MCF 10A (cell line): ENCODE measurements around the gene GSC. TPM values are rescaled to one million over a fixed set of nuclear protein-coding genes. Genes with fewer than 3 reads are reported as not detected.

Experiments
- BruUV-seq: library from RNA; stranded (reverse); fragments of 400-500 nt; replicated peaks from 2 replicates; lab custom pipeline; 2021; lab: Mats Ljungman, UMichigan
- CTCF ChIA-PET: fragments of 300-600 bp; sonication (Branson Sonifier 250); formaldehyde crosslinking; extraction: SDS; loops from one replicate; lab custom pipeline; 2021; ENCODE audit warnings: antibody characterized with exemption, inconsistent platforms; lab: Yijun Ruan, JAX
- POLR2A ChIA-PET: fragments of 300-600, 350-650 bp; sonication (Branson Sonifier 250); formaldehyde crosslinking; extraction: SDS; loops from one replicate; lab custom pipeline; 2020; ENCODE audit warnings: antibody characterized with exemption, inconsistent platforms; lab: Yijun Ruan, JAX
- DNase-seq: peaks from one replicate; pipeline ENCODE4 v3.0.0-alpha.2; 2018; ENCODE audit not compliant: unreplicated experiment
- H3K27ac Mint-ChIP-seq: one replicate; pipeline ENCODE4 v1.8.0; 2022; ENCODE audit warnings: mild to moderate bottlenecking, low read depth, mixed read lengths; ENCODE audit not compliant: unreplicated experiment
- H3K27me3 Mint-ChIP-seq: one replicate; pipeline ENCODE4 v1.8.0; 2022; ENCODE audit warnings: mixed read lengths; ENCODE audit not compliant: insufficient read depth, unreplicated experiment
- H3K36me3 Mint-ChIP-seq: one replicate; pipeline ENCODE4 v1.8.0; 2022; ENCODE audit warnings: mild to moderate bottlenecking, moderate library complexity, mixed read lengths; ENCODE audit not compliant: insufficient read depth, unreplicated experiment
- H3K4me1 Mint-ChIP-seq: one replicate; pipeline ENCODE4 v1.8.0; 2022; ENCODE audit warnings: mixed read lengths; ENCODE audit not compliant: insufficient read depth, unreplicated experiment
- H3K4me3 Mint-ChIP-seq: one replicate; pipeline ENCODE4 v1.8.0; 2022; ENCODE audit warnings: mild to moderate bottlenecking, moderate library complexity, mixed read lengths; ENCODE audit not compliant: unreplicated experiment
- H3K9me3 Mint-ChIP-seq: one replicate; pipeline ENCODE4 v1.8.0; 2022; ENCODE audit warnings: mixed read lengths; ENCODE audit not compliant: unreplicated experiment
- CTCF ChIP-seq: fragments of 200-600 bp; IDR thresholded peaks from one replicate; pipeline ENCODE4 v1.8.0; 2022; ENCODE audit warnings: antibody characterized with exemption, mild to moderate bottlenecking; ENCODE audit not compliant: unreplicated experiment
- intact Hi-C: fragments of 100-400 bp; cut with micrococcal nuclease; formaldehyde crosslinking; loops from 2 replicates; pipeline ENCODE4 v1.14.1; 2022
- total RNA-seq: library from RNA; stranded (reverse); gene quantifications from 2 replicates; pipeline ENCODE4 v1.2.3, GENCODE V29; 2022

GSC gene
- total RNA-seq, 1 experiment from 2014 or later, result not detected

GRCh38 chr14:94795372-94795771 lies 25.5 kb upstream of the GSC start:
- no peak overlapping the region for H3K27ac Mint-ChIP-seq
- no TSS peak for BruUV-seq
- CTCF ChIA-PET, result no interaction called here

GRCh38 chr14:94793901-94794300 lies 24.0 kb upstream of the GSC start:
- no peaks in the 10 kb centered on the region for H3K36me3 Mint-ChIP-seq
- ChIA-PET POLR2A (no interaction called here), CTCF (no interaction called here)
- intact Hi-C loops, result no loop called here
- no peaks in the 10 kb centered on the region for H3K27me3 Mint-ChIP-seq
- no TSS peak for BruUV-seq
- no peak for TF ChIP-seq CTCF
- H3K27ac Mint-ChIP-seq, result no peak overlapping the region
- no peak overlapping the region for H3K4me3 Mint-ChIP-seq
- no peak for DNase-seq
- H3K9me3 Mint-ChIP-seq, result no peaks in the 10 kb centered on the region
- peaks cover 6% of the 10 kb centered on the region for H3K4me1 Mint-ChIP-seq

More at GRCh38 chr14:94795372-94795771, 25.5 kb upstream of the GSC start:
- Mint-ChIP-seq H3K27me3 (no peaks in the 10 kb centered on the region), H3K4me3 (no peak overlapping the region), H3K9me3 (no peaks in the 10 kb centered on the region), H3K4me1 (peaks cover 6% of the 10 kb centered on the region), H3K36me3 (no peaks in the 10 kb centered on the region)
- intact Hi-C loops, result no loop called here
- no peak for DNase-seq
- POLR2A ChIA-PET, result interaction anchor here (1.2 kb wide), 1 partner anchor 28 kb away, joined by 3 read pairs; no protein-coding TSS in a partner anchor
- no peak for TF ChIP-seq CTCF

GRCh38 chr14:94787655-94788054 lies 17.7 kb upstream of the GSC start:
- CTCF ChIA-PET, result no interaction called here
- H3K9me3 Mint-ChIP-seq, result no peaks in the 10 kb centered on the region
- intact Hi-C loops, result no loop called here

GRCh38 chr14:94787092-94787491 lies 17.2 kb upstream of the GSC start:
- no peak for DNase-seq
- no peak overlapping the region for H3K27ac Mint-ChIP-seq
- BruUV-seq, result no TSS peak
- ChIA-PET POLR2A (no interaction called here), CTCF (interaction anchor here (0.6 kb wide), 1 partner anchor 803 kb away, joined by 3 read pairs; no protein-coding TSS in a partner anchor)
- no peak overlapping the region for H3K4me3 Mint-ChIP-seq
- peaks cover 28% of the 10 kb centered on the region for H3K27me3 Mint-ChIP-seq
- intact Hi-C loops, result no loop called here
- no peaks in the 10 kb centered on the region for H3K4me1 Mint-ChIP-seq
- no peaks in the 10 kb centered on the region for H3K9me3 Mint-ChIP-seq
- H3K36me3 Mint-ChIP-seq, result no peaks in the 10 kb centered on the region
- no peak for TF ChIP-seq CTCF

More at GRCh38 chr14:94787655-94788054, 17.7 kb upstream of the GSC start:
- TF ChIP-seq CTCF, result no peak
- peaks cover 28% of the 10 kb centered on the region for H3K27me3 Mint-ChIP-seq
- H3K4me1 Mint-ChIP-seq, result no peaks in the 10 kb centered on the region
- POLR2A ChIA-PET, result no interaction called here
- no peak overlapping the region for H3K4me3 Mint-ChIP-seq
- no peaks in the 10 kb centered on the region for H3K36me3 Mint-ChIP-seq
- BruUV-seq, result no TSS peak
- H3K27ac Mint-ChIP-seq, result no peak overlapping the region
- DNase-seq, result no peak
